ENCODE measurements around the gene PLK3.
"Not testable (repeated sequence)": the region's sequence is repeated elsewhere in the genome, so short reads cannot be mapped to it uniquely, and the experiment has no call there.

DNA sequence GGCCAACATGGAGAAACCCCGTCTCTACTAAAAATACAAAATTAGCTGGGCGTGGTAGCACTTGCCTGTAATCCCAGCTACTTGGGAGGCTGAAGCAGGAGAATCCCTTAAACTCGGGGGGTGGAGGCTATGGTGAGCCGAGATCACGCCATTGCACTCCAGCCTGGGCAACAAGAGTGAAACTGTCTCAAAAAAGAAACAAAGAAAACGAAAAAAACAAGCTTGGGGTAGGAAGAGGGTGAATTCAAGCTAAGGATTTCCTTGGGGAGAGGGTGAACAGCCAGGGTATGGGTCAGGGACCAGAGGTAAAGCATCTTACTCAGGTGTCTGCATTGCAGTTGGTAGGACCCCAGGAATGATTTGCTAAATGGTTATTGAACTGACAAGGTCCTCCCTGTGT is 33.8 kb upstream of the PLK3 start:
- TF ChIP-seq, protein P1, sequence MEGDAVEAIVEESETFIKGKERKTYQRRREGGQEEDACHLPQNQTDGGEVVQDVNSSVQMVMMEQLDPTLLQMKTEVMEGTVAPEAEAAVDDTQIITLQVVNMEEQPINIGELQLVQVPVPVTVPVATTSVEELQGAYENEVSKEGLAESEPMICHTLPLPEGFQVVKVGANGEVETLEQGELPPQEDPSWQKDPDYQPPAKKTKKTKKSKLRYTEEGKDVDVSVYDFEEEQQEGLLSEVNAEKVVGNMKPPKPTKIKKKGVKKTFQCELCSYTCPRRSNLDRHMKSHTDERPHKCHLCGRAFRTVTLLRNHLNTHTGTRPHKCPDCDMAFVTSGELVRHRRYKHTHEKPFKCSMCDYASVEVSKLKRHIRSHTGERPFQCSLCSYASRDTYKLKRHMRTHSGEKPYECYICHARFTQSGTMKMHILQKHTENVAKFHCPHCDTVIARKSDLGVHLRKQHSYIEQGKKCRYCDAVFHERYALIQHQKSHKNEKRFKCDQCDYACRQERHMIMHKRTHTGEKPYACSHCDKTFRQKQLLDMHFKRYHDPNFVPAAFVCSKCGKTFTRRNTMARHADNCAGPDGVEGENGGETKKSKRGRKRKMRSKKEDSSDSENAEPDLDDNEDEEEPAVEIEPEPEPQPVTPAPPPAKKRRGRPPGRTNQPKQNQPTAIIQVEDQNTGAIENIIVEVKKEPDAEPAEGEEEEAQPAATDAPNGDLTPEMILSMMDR (IDR thresholded peaks at IDR 0.05): not testable (repeated sequence)
- not testable (repeated sequence) for TF ChIP-seq POLR2A (IDR thresholded peaks at IDR 0.05)

Data from adrenal gland (tissue), 5 donors.